Panc1 (cell line): ENCODE results near the gene NEDD8. TPM values are rescaled to one million over a fixed set of nuclear protein-coding genes. Genes with fewer than 3 reads are reported as not detected.

ENCODE experiments used
- ATAC-seq: fragments of 200-7000 bp; cut with Tn5 transposase; 2 replicates; pipeline ENCODE4 v1.9.1; 2020; ENCODE audit warnings: mild to moderate bottlenecking, moderate library complexity
- BruUV-seq: library from RNA; stranded (reverse); fragments of 400-500 nt; replicated peaks from 2 replicates; lab custom pipeline; 2021; lab: Mats Ljungman, UMichigan
- CTCF ChIA-PET: fragments of 300-600 bp; sonication (Branson Sonifier 250); formaldehyde crosslinking; loops from one replicate; lab custom pipeline; 2022; ENCODE audit warnings: antibody characterized with exemption; lab: Charles Lee
- POLR2A ChIA-PET: fragments of 300-600 bp; sonication (Branson Sonifier 250); formaldehyde crosslinking; loops from one replicate; lab custom pipeline; 2022; ENCODE audit warnings: antibody characterized with exemption; lab: Charles Lee
- DNase-seq: peaks from one replicate; pipeline ENCODE4 v3.0.0-alpha.2; 2010; ENCODE audit warnings: low read depth, low spot score
- H3K27ac ChIP-seq: 2 replicates; pipeline ENCODE4 v1.5.1; 2011; ENCODE audit warnings: mild to moderate bottlenecking, low read length, inconsistent platforms
- H3K27me3 ChIP-seq: fragments of 200-500 bp; sonication (Bioruptor generic); 2 replicates; pipeline ENCODE4 v1.6.0; 2014; ENCODE audit warnings: low read length, inconsistent platforms; ENCODE audit not compliant: control insufficient read depth, insufficient read depth
- H3K36me3 ChIP-seq: fragments of 200-500 bp; sonication (Bioruptor generic); 2 replicates; pipeline ENCODE4 v1.5.1; 2014; ENCODE audit warnings: inconsistent platforms, mild to moderate bottlenecking, low read length, moderate library complexity; ENCODE audit not compliant: control insufficient read depth, insufficient read depth
- H3K4me1 ChIP-seq: 2 replicates; pipeline ENCODE4 v1.5.1; 2011; ENCODE audit warnings: inconsistent platforms, mild to moderate bottlenecking, low read length, moderate library complexity; ENCODE audit not compliant: control insufficient read depth, insufficient read depth
- H3K4me3 ChIP-seq, 2 experiments: 2 replicates each; pipeline ENCODE4 v1.5.1; 2011 to 2012; ENCODE audit warnings: low read depth in 2 of 2, low read length in 2 of 2, mild to moderate bottlenecking in 2 of 2, inconsistent platforms in 1 of 2, moderate library complexity in 1 of 2
- H3K9me3 ChIP-seq: fragments of 200-500 bp; sonication (Bioruptor generic); 2 replicates; pipeline ENCODE4 v1.5.1; 2014; ENCODE audit warnings: low read depth, mild to moderate bottlenecking, inconsistent platforms, low read length, moderate library complexity; ENCODE audit not compliant: control insufficient read depth, insufficient read depth
- CTCF ChIP-seq: fragments of 450-650 bp; IDR thresholded peaks from 2 replicates; pipeline ENCODE4 v1.5.1; 2017; ENCODE audit warnings: mild to moderate bottlenecking
- POLR2AphosphoS5 ChIP-seq: IDR thresholded peaks from 2 replicates; pipeline ENCODE4 v1.6.1; 2012; ENCODE audit warnings: mild to moderate bottlenecking, low read depth, low read length, moderate library complexity
- REST ChIP-seq, 2 experiments: IDR thresholded peaks; 2 replicates each; pipeline ENCODE4 v1.6.1; 2011 to 2012; ENCODE audit warnings: low read depth in 2 of 2, control low read depth in 1 of 2, low read length in 1 of 2, mild to moderate bottlenecking in 1 of 2, moderate library complexity in 1 of 2; ENCODE audit not compliant: insufficient read depth in 1 of 2
- SIN3A ChIP-seq: IDR thresholded peaks from 2 replicates; pipeline ENCODE4 v1.6.1; 2012; ENCODE audit warnings: low read depth, mild to moderate bottlenecking, low read length, moderate library complexity, borderline replicate concordance; ENCODE audit not compliant: insufficient read depth
- TCF7L2 ChIP-seq: IDR thresholded peaks from 2 replicates; pipeline ENCODE4 v1.6.1; 2011; ENCODE audit warnings: mild to moderate bottlenecking, low read depth, low read length, inconsistent platforms
- in situ Hi-C: cut with HindIII; loops from 2 replicates; pipeline ENCODE4 v1.10.0; 2016; ENCODE audit warnings: low sequenced_read_pairs, low pct_unique_long_range_greater_than_20kb
- intact Hi-C: fragments of 100-400 bp; cut with micrococcal nuclease; formaldehyde crosslinking; loops from one replicate; pipeline ENCODE4 v1.10.0; 2022; ENCODE audit not compliant: unreplicated experiment
- total RNA-seq: library from RNA; stranded (reverse); gene quantifications from one replicate; pipeline ENCODE4 v1.2.1, GENCODE V29; 2021; ENCODE audit not compliant: unreplicated experiment

The NEDD8 gene
- total RNA-seq, 1 experiment from 2014 or later: 155 TPM

- CTCF ChIA-PET: interaction anchor here (0.7 kb wide), 1 partner anchor 88 kb away, joined by 10 read pairs; no protein-coding TSS in a partner anchor
- no peaks in the 10 kb centered on the region for H3K9me3 ChIP-seq
- in situ Hi-C loops: no loop called here
- BruUV-seq: TSS peak; percentile 38
- POLR2A ChIA-PET: no interaction called here
- H3K4me3 ChIP-seq: no peak overlapping the region
- H3K27me3 ChIP-seq: no peaks in the 10 kb centered on the region
- no peak overlapping the region for H3K27ac ChIP-seq
- intact Hi-C loops: no loop called here
- no peak for DNase-seq
- peaks cover 2% of the 10 kb centered on the region for H3K4me1 ChIP-seq
- TF ChIP-seq CTCF: no peak
- TF ChIP-seq REST (IDR thresholded peaks at IDR 0.05; ENCODE audit: insufficient read depth in 1 of 2, low read depth in 2 of 2, low read length in 1 of 2): no peak
- no peak for TF ChIP-seq SIN3A
- no peak for ATAC-seq
- peaks cover 4% of the 10 kb centered on the region for H3K36me3 ChIP-seq
Measured at GRCh38 chr14:24198814-24199524, 33.2 kb downstream of the NEDD8 start.

GRCh38 chr14:24197056-24197450, 35.1 kb downstream of the NEDD8 start:
- Histone ChIP-seq H3K36me3 (peaks cover 4% of the 10 kb centered on the region), H3K4me1 (peaks cover 2% of the 10 kb centered on the region), H3K4me3 (peak overlapping the region; percentile 68 to 73; a peak in 3 of 4 replicates), H3K9me3 (no peaks in the 10 kb centered on the region), H3K27ac (peak overlapping the region; percentile 92; the same call in 1 of the 2 replicates), H3K27me3 (no peaks in the 10 kb centered on the region)
- ATAC-seq: no peak
- TF ChIP-seq POLR2AphosphoS5: no peak
- no peak for TF ChIP-seq SIN3A
- TF ChIP-seq CTCF: no peak
- no peak for TF ChIP-seq TCF7L2
- no peak for TF ChIP-seq REST (IDR thresholded peaks at IDR 0.05; ENCODE audit: insufficient read depth in 1 of 2, low read depth in 2 of 2, low read length in 1 of 2)
- BruUV-seq: no TSS peak
- in situ Hi-C loops: no loop called here
- CTCF ChIA-PET: no interaction called here
- no peak for DNase-seq
- intact Hi-C loops: no loop called here
- POLR2A ChIA-PET: no interaction called here
